ENCODE results near the gene ATP5MG.

GRCh38 chr11:118415739-118416068 lies 14.3 kb downstream of the ATP5MG start:
- no peak for TF ChIP-seq CTCF (IDR thresholded peaks at IDR 0.05)
- TF ChIP-seq EZH2 (IDR thresholded peaks at IDR 0.05; ENCODE audit: borderline replicate concordance, insufficient read depth, low read depth, low read length, poor library complexity, severe bottlenecking) = no peak
